AG09319 (cell line): Measurements from ENCODE around the gene EBF3.

Experiments used
- DNase-seq: peaks from one replicate; pipeline ENCODE4 v3.0.0-alpha.2; 2010; ENCODE audit warnings: low read depth; ENCODE audit errors: extremely low read depth
- CTCF ChIP-seq: IDR thresholded peaks from 2 replicates; pipeline ENCODE4 v1.5.1; 2011; ENCODE audit warnings: low read depth, mild to moderate bottlenecking, inconsistent platforms, low read length, moderate library complexity

The EBF3 gene

GRCh38 chr10:129787557-129787956 lies 176.5 kb downstream of the EBF3 start:
- no peak for TF ChIP-seq CTCF
- no peak for DNase-seq

- TF ChIP-seq CTCF: no peak
- no peak for DNase-seq
Observed at GRCh38 chr10:129786216-129786615, 177.9 kb downstream of the EBF3 start.

GRCh38 chr10:129785536-129785981 lies 178.5 kb downstream of the EBF3 start:
- DNase-seq: no peak
- TF ChIP-seq CTCF: no peak
